Tibial nerve (tissue), 4 donors: ENCODE measurements around the gene PIGZ.

Experiments used
- EP300 ChIP-seq, 2 donors: sonication (generic); formaldehyde crosslinking; IDR thresholded peaks; one replicate each; pipeline ENCODE4 v1.6.1; 2017; ENCODE audit warnings: antibody characterized with exemption in 2 of 2, mild to moderate bottlenecking in 1 of 2
- POLR2A ChIP-seq, 2 donors: fragments of 450-650 bp; IDR thresholded peaks; one replicate each; pipeline ENCODE4 v1.6.1; 2017; ENCODE audit warnings: antibody characterized with exemption in 2 of 2, mild to moderate bottlenecking in 2 of 2, moderate library complexity in 2 of 2
- TF ChIP-seq, protein P1 (sequence below), 5 experiments: fragments of 200-600 bp in 3 of 5; fragments of 450-650 bp in 2 of 5; sonication (generic) in 3 of 5; IDR thresholded peaks; one replicate each; pipeline ENCODE4 v1.5.1; 2016 to 2019; ENCODE audit warnings: antibody characterized with exemption in 5 of 5, mild to moderate bottlenecking in 3 of 5, moderate library complexity in 2 of 5

DNA sequence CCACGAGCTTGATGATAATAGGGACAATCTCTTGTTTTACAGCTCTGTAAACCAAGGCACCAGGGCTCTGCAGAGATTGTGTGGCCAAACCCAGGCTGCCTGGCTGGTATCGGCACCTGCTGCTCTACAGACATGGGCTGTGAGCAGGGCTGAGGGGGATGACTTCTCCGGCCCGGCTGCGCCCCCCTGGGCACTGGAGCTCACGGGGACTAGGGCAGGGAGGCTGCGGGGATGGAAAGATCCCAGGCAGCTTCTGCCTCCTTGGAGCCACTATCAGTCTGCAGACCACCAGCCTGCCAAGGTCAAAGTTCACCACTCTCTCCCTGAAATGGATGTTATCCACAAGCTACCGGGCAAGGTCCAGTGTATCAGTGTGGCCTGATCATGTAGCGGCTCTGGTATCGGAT is 22.0 kb upstream of the PIGZ start:
- TF ChIP-seq, protein P1, sequence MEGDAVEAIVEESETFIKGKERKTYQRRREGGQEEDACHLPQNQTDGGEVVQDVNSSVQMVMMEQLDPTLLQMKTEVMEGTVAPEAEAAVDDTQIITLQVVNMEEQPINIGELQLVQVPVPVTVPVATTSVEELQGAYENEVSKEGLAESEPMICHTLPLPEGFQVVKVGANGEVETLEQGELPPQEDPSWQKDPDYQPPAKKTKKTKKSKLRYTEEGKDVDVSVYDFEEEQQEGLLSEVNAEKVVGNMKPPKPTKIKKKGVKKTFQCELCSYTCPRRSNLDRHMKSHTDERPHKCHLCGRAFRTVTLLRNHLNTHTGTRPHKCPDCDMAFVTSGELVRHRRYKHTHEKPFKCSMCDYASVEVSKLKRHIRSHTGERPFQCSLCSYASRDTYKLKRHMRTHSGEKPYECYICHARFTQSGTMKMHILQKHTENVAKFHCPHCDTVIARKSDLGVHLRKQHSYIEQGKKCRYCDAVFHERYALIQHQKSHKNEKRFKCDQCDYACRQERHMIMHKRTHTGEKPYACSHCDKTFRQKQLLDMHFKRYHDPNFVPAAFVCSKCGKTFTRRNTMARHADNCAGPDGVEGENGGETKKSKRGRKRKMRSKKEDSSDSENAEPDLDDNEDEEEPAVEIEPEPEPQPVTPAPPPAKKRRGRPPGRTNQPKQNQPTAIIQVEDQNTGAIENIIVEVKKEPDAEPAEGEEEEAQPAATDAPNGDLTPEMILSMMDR (IDR thresholded peaks at IDR 0.05), result no peak
- TF ChIP-seq POLR2A (IDR thresholded peaks at IDR 0.05) (no peak), EP300 (IDR thresholded peaks at IDR 0.05) (no peak)
